Measurements from ENCODE around the gene RRN3.
A peak's percentile ranks its signal among the peaks of the same experiment; 100 is the strongest.

The RRN3 gene

GRCh38 chr16:15033309-15033707, 60.8 kb downstream of the RRN3 start:
- H3K9me3 ChIP-seq (ENCODE audit: insufficient read depth, low read length, severe bottlenecking) = no peaks in the 10 kb centered on the region
- H3K4me3 ChIP-seq (ENCODE audit: low read depth in 1 of 2, low read length in 2 of 2) = no peak overlapping the region
- ATAC-seq (ENCODE audit: insufficient read depth, low read depth) = no peak
- DNase-seq = no peak
- H3K79me2 ChIP-seq (ENCODE audit: insufficient read depth, low read length) = peaks cover 11% of the 10 kb centered on the region
- H2AFZ ChIP-seq (ENCODE audit: low read depth, low read length) = no peak overlapping the region
- no peak overlapping the region for H3K9ac ChIP-seq (ENCODE audit: low read depth, low read length)
- peaks cover 11% of the 10 kb centered on the region for H4K20me1 ChIP-seq (ENCODE audit: insufficient read depth, low read length)
- H3K27me3 ChIP-seq (ENCODE audit: insufficient read depth, low read length, poor library complexity) = no peaks in the 10 kb centered on the region
- H3K4me1 ChIP-seq (ENCODE audit: insufficient read depth, low read length) = no peaks in the 10 kb centered on the region
- H3K27ac ChIP-seq (ENCODE audit: low read length) = no peak overlapping the region
- TF ChIP-seq EZH2 (IDR thresholded peaks at IDR 0.05; ENCODE audit: borderline replicate concordance, low read depth, low read length, severe bottlenecking) (no peak), CTCF (IDR thresholded peaks at IDR 0.05; ENCODE audit: borderline replicate concordance, extremely low read depth, low read length, poor library complexity, severe bottlenecking) (no peak)
- H3K4me2 ChIP-seq (ENCODE audit: insufficient read depth, low read length) = no peak overlapping the region
- peaks cover 84% of the 10 kb centered on the region for H3K36me3 ChIP-seq (ENCODE audit: insufficient read depth, low read length)

GRCh38 chr16:15032547-15033308, 61.3 kb downstream of the RRN3 start:
- peak; percentile 39 for DNase-seq
- Histone ChIP-seq H3K27me3 (ENCODE audit: insufficient read depth, low read length, poor library complexity) (no peaks in the 10 kb centered on the region), H3K4me1 (ENCODE audit: insufficient read depth, low read length) (no peaks in the 10 kb centered on the region), H3K36me3 (ENCODE audit: insufficient read depth, low read length) (peaks cover 84% of the 10 kb centered on the region), H3K27ac (ENCODE audit: low read length) (no peak overlapping the region), H4K20me1 (ENCODE audit: insufficient read depth, low read length) (peaks cover 16% of the 10 kb centered on the region), H3K4me3 (ENCODE audit: low read depth in 1 of 2, low read length in 2 of 2) (no peak overlapping the region), H3K79me2 (ENCODE audit: insufficient read depth, low read length) (peaks cover 14% of the 10 kb centered on the region), H2AFZ (ENCODE audit: low read depth, low read length) (no peak overlapping the region), H3K9me3 (ENCODE audit: insufficient read depth, low read length, severe bottlenecking) (no peaks in the 10 kb centered on the region), H3K4me2 (ENCODE audit: insufficient read depth, low read length) (no peak overlapping the region), H3K9ac (ENCODE audit: low read depth, low read length) (no peak overlapping the region)
- ATAC-seq (ENCODE audit: insufficient read depth, low read depth) = no peak
- TF ChIP-seq CTCF (IDR thresholded peaks at IDR 0.05; ENCODE audit: borderline replicate concordance, extremely low read depth, low read length, poor library complexity, severe bottlenecking) (no peak), EZH2 (IDR thresholded peaks at IDR 0.05; ENCODE audit: borderline replicate concordance, low read depth, low read length, severe bottlenecking) (no peak)

GRCh38 chr16:15031586-15031985, 62.5 kb downstream of the RRN3 start:
- Histone ChIP-seq H3K4me2 (ENCODE audit: insufficient read depth, low read length) (no peak overlapping the region), H3K9ac (ENCODE audit: low read depth, low read length) (no peak overlapping the region), H3K36me3 (ENCODE audit: insufficient read depth, low read length) (peaks cover 77% of the 10 kb centered on the region), H2AFZ (ENCODE audit: low read depth, low read length) (no peak overlapping the region), H3K4me1 (ENCODE audit: insufficient read depth, low read length) (no peaks in the 10 kb centered on the region), H3K79me2 (ENCODE audit: insufficient read depth, low read length) (peaks cover 18% of the 10 kb centered on the region), H3K4me3 (ENCODE audit: low read depth in 1 of 2, low read length in 2 of 2) (no peak overlapping the region), H3K27ac (ENCODE audit: low read length) (no peak overlapping the region), H3K27me3 (ENCODE audit: insufficient read depth, low read length, poor library complexity) (no peaks in the 10 kb centered on the region), H3K9me3 (ENCODE audit: insufficient read depth, low read length, severe bottlenecking) (no peaks in the 10 kb centered on the region), H4K20me1 (ENCODE audit: insufficient read depth, low read length) (peaks cover 16% of the 10 kb centered on the region)
- TF ChIP-seq CTCF (IDR thresholded peaks at IDR 0.05; ENCODE audit: borderline replicate concordance, extremely low read depth, low read length, poor library complexity, severe bottlenecking) = no peak
- TF ChIP-seq EZH2 (IDR thresholded peaks at IDR 0.05; ENCODE audit: borderline replicate concordance, low read depth, low read length, severe bottlenecking) = no peak
- no peak for ATAC-seq (ENCODE audit: insufficient read depth, low read depth)
- no peak for DNase-seq
